AG04449 (cell line): ENCODE data around the gene IL1R2.
"Not testable (repeated sequence)": the region's sequence is repeated elsewhere in the genome, so short reads cannot be mapped to it uniquely, and the experiment has no call there.

Source experiments
- CTCF ChIA-PET: fragments of 350-600 bp; formaldehyde crosslinking; extraction: SDS; loops from one replicate; lab custom pipeline; 2021; ENCODE audit warnings: antibody characterized with exemption; lab: Yijun Ruan, JAX
- POLR2A ChIA-PET: fragments of 400-600, 350-600 bp; formaldehyde crosslinking; extraction: SDS; loops from one replicate; lab custom pipeline; 2020; ENCODE audit warnings: antibody characterized with exemption, inconsistent platforms; lab: Yijun Ruan, JAX
- DNase-seq: peaks from one replicate; pipeline ENCODE4 v3.0.0-alpha.2; 2010; ENCODE audit warnings: low read depth, low spot score
- H3K4me3 ChIP-seq: 2 replicates; pipeline ENCODE4 v1.5.1; 2011; ENCODE audit warnings: low read depth, mild to moderate bottlenecking, control low read depth, low read length
- CTCF ChIP-seq: IDR thresholded peaks from one replicate; pipeline ENCODE4 v1.5.1; 2011; ENCODE audit warnings: mild to moderate bottlenecking, moderate library complexity, low read length, control low read depth, inconsistent platforms; ENCODE audit not compliant: insufficient read depth; ENCODE audit errors: missing control alignments

IL1R2 gene

GRCh38 chr2:101998896-101999789 is 7.4 kb downstream of the IL1R2 start:
- no peak overlapping the region for H3K4me3 ChIP-seq

GRCh38 chr2:102000012-102000411 is 8.3 kb downstream of the IL1R2 start:
- CTCF ChIA-PET: interaction anchor here (1.1 to 4.1 kb wide), 7 partner anchors 8 to 356 kb away, joined by 3 to 29 read pairs (median 9); partner anchors contain the start of gene IL18R1
- no peak for TF ChIP-seq CTCF
- no peak for DNase-seq
- POLR2A ChIA-PET: no interaction called here
- H3K4me3 ChIP-seq: no peak overlapping the region

More at GRCh38 chr2:101998896-101999789, 7.4 kb downstream of the IL1R2 start:
- ChIA-PET POLR2A (no interaction called here), CTCF (interaction anchor here (1.1 to 4.1 kb wide), 7 partner anchors 9 to 357 kb away, joined by 3 to 29 read pairs (median 9); partner anchors contain the start of gene IL18R1)
- TF ChIP-seq CTCF: no peak
- DNase-seq: no peak

GRCh38 chr2:102000813-102001766 is 9.3 kb downstream of the IL1R2 start:
- POLR2A ChIA-PET: no interaction called here
- H3K4me3 ChIP-seq: no peak overlapping the region
- CTCF ChIA-PET: interaction anchor here (0.9 to 4.1 kb wide), 4 partner anchors 19 to 240 kb away, joined by 5 to 29 read pairs (median 12); no protein-coding TSS in a partner anchor
- TF ChIP-seq CTCF: no peak
- DNase-seq: no peak

- no peak overlapping the region for H3K4me3 ChIP-seq
- ChIA-PET POLR2A (no interaction called here), CTCF (interaction anchor here (0.9 to 4.1 kb wide), 3 partner anchors 118 to 239 kb away, joined by 5 to 29 read pairs (median 16); no protein-coding TSS in a partner anchor)
Observed at GRCh38 chr2:102001767-102002142, 10.0 kb downstream of the IL1R2 start.

GRCh38 chr2:102002228-102002627 is 10.5 kb downstream of the IL1R2 start:
- TF ChIP-seq CTCF: no peak
- POLR2A ChIA-PET: no interaction called here
- no peak overlapping the region for H3K4me3 ChIP-seq
- CTCF ChIA-PET: interaction anchor here (0.9 to 4.1 kb wide), 2 partner anchors 118 to 164 kb away, joined by 5 to 16 read pairs; no protein-coding TSS in a partner anchor
- DNase-seq: no peak

More at GRCh38 chr2:102001767-102002142, 10.0 kb downstream of the IL1R2 start:
- no peak for TF ChIP-seq CTCF
- DNase-seq: no peak

- H3K4me3 ChIP-seq, POLR2A ChIA-PET, CTCF ChIA-PET, DNase-seq: not testable (repeated sequence)
Observed at GRCh38 chr2:102002909-102003308, 11.1 kb downstream of the IL1R2 start.
